HepG2 (cell line): ENCODE data around the gene UBE2U.

ENCODE experiments used
- ASH2L ChIP-seq: fragments of 300-600, 200-600 bp; sonication (generic); IDR thresholded peaks from 2 replicates; pipeline ENCODE4 v1.7.0; 2017; ENCODE audit warnings: low read depth, mild to moderate bottlenecking, moderate library complexity, mixed read lengths, low read length; ENCODE audit not compliant: insufficient read length
- CREM ChIP-seq, 2 experiments: sonication (generic) in 1 of 2; formaldehyde crosslinking in 1 of 2; IDR thresholded peaks; 2 replicates each; pipeline versions ENCODE4 v1.4.0 to v1.6.1; 2016 to 2020; ENCODE audit warnings: antibody characterized with exemption in 1 of 2, mild to moderate bottlenecking in 1 of 2, missing genetic modification reagents in 1 of 2
- EZH2 ChIP-seq: conservative IDR thresholded peaks from 2 replicates; pipeline ENCODE4 v1.6.1; 2012; ENCODE audit warnings: mild to moderate bottlenecking, low read depth, low read length, moderate library complexity
- JUN ChIP-seq: sonication (generic); formaldehyde crosslinking; IDR thresholded peaks from 2 replicates; pipeline ENCODE4 v1.4.0; 2020; ENCODE audit warnings: mild to moderate bottlenecking, missing genetic modification reagents
- KDM4B ChIP-seq: sonication (generic); formaldehyde crosslinking; IDR thresholded peaks from 2 replicates; pipeline ENCODE4 v1.4.0; 2020; ENCODE audit warnings: missing genetic modification reagents
- MED8 ChIP-seq: sonication (generic); formaldehyde crosslinking; IDR thresholded peaks from 2 replicates; pipeline ENCODE4 v1.8.1; 2023; ENCODE audit warnings: mild to moderate bottlenecking, missing genetic modification reagents; ENCODE audit not compliant: insufficient replicate concordance
- PHF8 ChIP-seq: sonication (generic); formaldehyde crosslinking; IDR thresholded peaks from 2 replicates; pipeline ENCODE4 v1.5.0; 2020; ENCODE audit warnings: missing genetic modification reagents
- POLR2AphosphoS5 ChIP-seq: IDR thresholded peaks from 2 replicates; pipeline ENCODE4 v1.6.1; 2012; ENCODE audit warnings: low read depth, low read length
- SRSF1 ChIP-seq: fragments of 200-400 bp; formaldehyde crosslinking; optimal IDR thresholded peaks from 2 replicates; pipeline ENCODE3; 2017; ENCODE audit warnings: mild to moderate bottlenecking, low read depth, low read length, moderate library complexity
- ZNF468 ChIP-seq: sonication (generic); formaldehyde crosslinking; IDR thresholded peaks from 2 replicates; pipeline ENCODE4 v1.8.0; 2022; ENCODE audit warnings: mild to moderate bottlenecking, moderate library complexity, missing genetic modification reagents
- TF ChIP-seq, protein P1 (sequence below): sonication (generic); formaldehyde crosslinking; IDR thresholded peaks from 2 replicates; pipeline ENCODE4 v1.4.0; 2020; ENCODE audit warnings: missing genetic modification reagents
- TF ChIP-seq, protein P2 (sequence below): sonication (generic); formaldehyde crosslinking; IDR thresholded peaks from 2 replicates; pipeline ENCODE4 v1.5.0; 2020; ENCODE audit warnings: mild to moderate bottlenecking, missing genetic modification reagents, moderate library complexity
- TF ChIP-seq, protein P3 (sequence below): sonication (generic); formaldehyde crosslinking; IDR thresholded peaks from 2 replicates; pipeline ENCODE4 v1.4.0; 2020; ENCODE audit warnings: missing genetic modification reagents

DNA sequence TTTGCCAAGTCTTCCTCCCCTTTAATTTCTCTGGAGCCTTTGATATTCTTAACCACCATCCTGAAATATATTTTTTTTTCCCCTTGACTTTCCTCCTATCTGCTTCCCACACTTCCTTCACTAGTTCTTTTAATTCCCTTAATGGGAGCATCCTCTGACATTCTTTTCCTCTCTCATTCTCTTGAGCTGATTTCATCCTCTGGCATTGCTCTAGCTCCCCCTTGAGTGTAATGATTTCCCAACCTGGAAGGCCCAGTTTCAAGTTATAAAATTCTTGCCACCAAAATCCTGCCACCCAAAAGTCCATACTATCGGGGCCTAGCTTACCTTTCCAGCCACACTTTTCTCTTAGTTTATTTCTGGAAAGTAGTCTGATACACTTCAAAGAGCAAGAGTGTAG lies 39.5 kb upstream of the UBE2U start:
- TF ChIP-seq MED8 (no peak), SRSF1 (no peak), JUN (no peak), PHF8 (no peak), POLR2AphosphoS5 (no peak), EZH2 (no peak), ZNF468 (CRISPR knock-in tag) (no peak), ASH2L (no peak), KDM4B (CRISPR knock-in tag) (no peak), CREM (IDR thresholded peaks at IDR 0.05) (no peak), CREM (CRISPR knock-in tag; IDR thresholded peaks at IDR 0.05) (no peak)
- TF ChIP-seq, protein P1, sequence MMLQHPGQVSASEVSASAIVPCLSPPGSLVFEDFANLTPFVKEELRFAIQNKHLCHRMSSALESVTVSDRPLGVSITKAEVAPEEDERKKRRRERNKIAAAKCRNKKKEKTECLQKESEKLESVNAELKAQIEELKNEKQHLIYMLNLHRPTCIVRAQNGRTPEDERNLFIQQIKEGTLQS (CRISPR knock-in tag): no peak
- TF ChIP-seq, protein P2, sequence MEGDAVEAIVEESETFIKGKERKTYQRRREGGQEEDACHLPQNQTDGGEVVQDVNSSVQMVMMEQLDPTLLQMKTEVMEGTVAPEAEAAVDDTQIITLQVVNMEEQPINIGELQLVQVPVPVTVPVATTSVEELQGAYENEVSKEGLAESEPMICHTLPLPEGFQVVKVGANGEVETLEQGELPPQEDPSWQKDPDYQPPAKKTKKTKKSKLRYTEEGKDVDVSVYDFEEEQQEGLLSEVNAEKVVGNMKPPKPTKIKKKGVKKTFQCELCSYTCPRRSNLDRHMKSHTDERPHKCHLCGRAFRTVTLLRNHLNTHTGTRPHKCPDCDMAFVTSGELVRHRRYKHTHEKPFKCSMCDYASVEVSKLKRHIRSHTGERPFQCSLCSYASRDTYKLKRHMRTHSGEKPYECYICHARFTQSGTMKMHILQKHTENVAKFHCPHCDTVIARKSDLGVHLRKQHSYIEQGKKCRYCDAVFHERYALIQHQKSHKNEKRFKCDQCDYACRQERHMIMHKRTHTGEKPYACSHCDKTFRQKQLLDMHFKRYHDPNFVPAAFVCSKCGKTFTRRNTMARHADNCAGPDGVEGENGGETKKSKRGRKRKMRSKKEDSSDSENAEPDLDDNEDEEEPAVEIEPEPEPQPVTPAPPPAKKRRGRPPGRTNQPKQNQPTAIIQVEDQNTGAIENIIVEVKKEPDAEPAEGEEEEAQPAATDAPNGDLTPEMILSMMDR (CRISPR knock-in tag): no peak
- TF ChIP-seq, protein P3, sequence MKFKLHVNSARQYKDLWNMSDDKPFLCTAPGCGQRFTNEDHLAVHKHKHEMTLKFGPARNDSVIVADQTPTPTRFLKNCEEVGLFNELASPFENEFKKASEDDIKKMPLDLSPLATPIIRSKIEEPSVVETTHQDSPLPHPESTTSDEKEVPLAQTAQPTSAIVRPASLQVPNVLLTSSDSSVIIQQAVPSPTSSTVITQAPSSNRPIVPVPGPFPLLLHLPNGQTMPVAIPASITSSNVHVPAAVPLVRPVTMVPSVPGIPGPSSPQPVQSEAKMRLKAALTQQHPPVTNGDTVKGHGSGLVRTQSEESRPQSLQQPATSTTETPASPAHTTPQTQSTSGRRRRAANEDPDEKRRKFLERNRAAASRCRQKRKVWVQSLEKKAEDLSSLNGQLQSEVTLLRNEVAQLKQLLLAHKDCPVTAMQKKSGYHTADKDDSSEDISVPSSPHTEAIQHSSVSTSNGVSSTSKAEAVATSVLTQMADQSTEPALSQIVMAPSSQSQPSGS: no peak
